SH-SY5Y (cell line): ENCODE data around the gene HNRNPM.

Source experiments
- GATA2 ChIP-seq: IDR thresholded peaks from 2 replicates; pipeline ENCODE4 v1.6.1; 2011; ENCODE audit warnings: mild to moderate bottlenecking, low read depth, low read length
- GATA3 ChIP-seq: IDR thresholded peaks from 2 replicates; pipeline ENCODE4 v1.6.1; 2011; ENCODE audit warnings: low read depth, mild to moderate bottlenecking, low read length, moderate library complexity

GRCh38 chr19:8477889-8478288, 33.1 kb downstream of the HNRNPM start:
- TF ChIP-seq GATA2 = no peak
- no peak for TF ChIP-seq GATA3
